K562 (cell line): ENCODE results near the gene NT5C3B. TPM values are rescaled to one million over a fixed set of nuclear protein-coding genes. Genes with fewer than 3 reads are reported as not detected.

Source experiments
- CBFB ChIP-seq: sonication (generic); formaldehyde crosslinking; IDR thresholded peaks from 2 replicates; pipeline ENCODE4 v1.4.0; 2020; ENCODE audit warnings: mild to moderate bottlenecking, missing genetic modification reagents
- GABPB1 ChIP-seq: sonication (generic); formaldehyde crosslinking; IDR thresholded peaks from 2 replicates; pipeline ENCODE4 v1.8.0; 2022; ENCODE audit warnings: mild to moderate bottlenecking, missing genetic modification reagents
- KDM1A ChIP-seq, 2 experiments: fragments of 450-650 bp; IDR thresholded peaks; 2 replicates each; pipeline ENCODE4 v1.6.1; 2016; ENCODE audit warnings: mild to moderate bottlenecking in 2 of 2
- MEF2A ChIP-seq: IDR thresholded peaks from 2 replicates; pipeline ENCODE4 v1.6.1; 2011; ENCODE audit warnings: low read depth, mild to moderate bottlenecking, low read length, moderate library complexity; ENCODE audit not compliant: control insufficient read depth
- NBN ChIP-seq: fragments of 450-650 bp; IDR thresholded peaks from 2 replicates; pipeline ENCODE4 v1.6.1; 2016; ENCODE audit warnings: low read depth, mild to moderate bottlenecking
- POU5F1 ChIP-seq: fragments of 150-350 bp; IDR thresholded peaks from 2 replicates; pipeline ENCODE4 v1.6.1; 2014; ENCODE audit warnings: borderline replicate concordance, low read length, low read depth, mild to moderate bottlenecking; ENCODE audit not compliant: partially characterized antibody
- SMARCE1 ChIP-seq: fragments of 450-650 bp; IDR thresholded peaks from 2 replicates; pipeline ENCODE4 v1.7.1; 2016; ENCODE audit warnings: mild to moderate bottlenecking
- SREBF2 ChIP-seq: sonication (generic); formaldehyde crosslinking; IDR thresholded peaks from 2 replicates; pipeline ENCODE4 v1.4.0; 2020; ENCODE audit warnings: mild to moderate bottlenecking, missing genetic modification reagents
- TSC22D4 ChIP-seq: fragments of 450-650 bp; IDR thresholded peaks from 2 replicates; pipeline ENCODE4 v1.6.1; 2016; ENCODE audit warnings: missing genetic modification characterization, missing biosample characterization, control low read depth
- ZEB2 ChIP-seq: fragments of 450-650 bp; IDR thresholded peaks from 2 replicates; pipeline ENCODE4 v1.6.1; 2016
- ZNF212 ChIP-seq: fragments of 450-650 bp; formaldehyde crosslinking; IDR thresholded peaks from 2 replicates; pipeline ENCODE4 v1.4.0; 2020; ENCODE audit warnings: mild to moderate bottlenecking
- ZNF644 ChIP-seq: fragments of 200-800 bp; sonication (Bioruptor generic); IDR thresholded peaks from 2 replicates; pipeline ENCODE4 v1.6.1; 2016; ENCODE audit warnings: low read depth, missing genetic modification characterization, missing compliant biosample characterization
- polyA plus RNA-seq, 8 experiments: library from polyadenylated mRNA; depleted of rRNA in 4 of 8; stranded (reverse) in 5 of 8; unstranded in 3 of 8; fragments of >200 nt; fragmentation: Nextera tagmentation in 2 of 8; fragmentation: Illumina TruSeq in 1 of 8; extraction: Ambion mirVana in 2 of 8; extraction: Trizol in 1 of 8; gene quantifications; 2 replicates each; pipeline versions ENCODE4 v1.2.1 to v1.2.3, GENCODE V29; 2011 to 2014; ENCODE audit warnings: inconsistent platforms in 1 of 8, missing spikeins in 1 of 8
- total RNA-seq, 7 experiments: library from RNA; depleted of rRNA in 6 of 7; stranded (reverse); fragments of >200 nt in 6 of 7; fragmentation: Illumina TruSeq in 2 of 7; extraction: Trizol in 2 of 7; gene quantifications; 2 replicates each; pipeline versions ENCODE4 v1.2.1 to v1.2.3, GENCODE V29; 2011 to 2021; ENCODE audit warnings: low replicate concordance in 1 of 7
- TF ChIP-seq, protein P1 (sequence below): fragments of 250-450 bp; sonication (Bioruptor Pico); IDR thresholded peaks from 2 replicates; pipeline ENCODE4 v1.5.0; 2020; ENCODE audit warnings: mild to moderate bottlenecking, borderline replicate concordance
- TF ChIP-seq, protein P2 (sequence below), 2 experiments: fragments of 450-650 bp; IDR thresholded peaks; 2 replicates each; pipeline ENCODE4 v1.6.1; 2018; ENCODE audit warnings: mild to moderate bottlenecking in 2 of 2, low read depth in 1 of 2; ENCODE audit not compliant: partially characterized antibody in 2 of 2
- TF ChIP-seq, protein P3 (sequence below): fragments of 250-450 bp; sonication (Bioruptor Pico); IDR thresholded peaks from 2 replicates; pipeline ENCODE4 v1.4.0; 2020

Gene NT5C3B
- total and polyA plus RNA-seq, 9 of the 15 experiments (the other 6 are each of a cell fraction or from before 2014, with no cell fraction given) = 2.0 to 166 (median 85.0) TPM

DNA sequence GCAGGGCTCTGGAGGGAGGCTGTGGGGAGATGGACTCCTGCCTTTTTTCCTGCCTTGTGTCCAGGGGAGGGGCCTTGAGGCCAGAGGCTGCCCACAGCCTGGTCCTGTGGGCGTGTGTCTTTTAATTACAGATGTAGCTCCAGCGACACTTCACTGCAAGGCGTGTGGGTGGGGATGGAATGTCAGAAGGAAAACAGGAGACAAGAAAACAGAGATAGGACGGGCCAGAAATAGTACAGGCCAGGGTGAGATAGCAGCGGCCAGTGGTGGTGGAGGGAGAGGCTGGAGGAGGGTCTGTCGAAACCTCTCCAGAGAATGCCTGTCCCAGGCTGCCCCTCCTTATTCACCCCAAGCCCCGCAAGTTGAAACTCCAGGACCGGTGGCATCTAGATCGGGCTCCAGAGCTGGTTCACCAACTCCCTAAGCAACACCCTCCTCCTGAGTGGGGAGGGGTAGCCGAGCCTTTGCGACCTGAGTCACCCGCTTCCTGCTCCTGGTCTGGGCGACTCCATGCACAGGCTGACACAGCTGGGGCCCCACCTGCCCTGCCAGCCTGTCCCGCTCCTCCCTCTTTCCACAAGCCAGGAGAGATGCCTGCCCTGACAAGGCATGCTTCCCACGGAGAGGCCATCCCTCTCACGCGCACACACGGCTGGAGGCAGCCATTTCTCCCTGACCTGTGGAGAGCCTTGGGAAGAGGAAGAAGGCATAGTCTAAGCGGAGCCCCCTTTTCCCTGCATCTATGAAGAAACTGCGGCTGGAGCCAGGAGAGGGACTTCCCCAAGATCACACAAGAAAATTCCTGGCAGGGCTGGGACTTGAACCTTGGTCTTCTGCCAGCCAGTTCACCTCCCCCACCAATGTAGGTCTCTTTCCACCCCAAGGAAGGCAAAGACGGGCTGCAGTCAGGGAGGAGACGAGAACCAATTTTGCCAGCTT is 42.9 kb downstream of the NT5C3B start (continued):
- TF ChIP-seq, protein P1, sequence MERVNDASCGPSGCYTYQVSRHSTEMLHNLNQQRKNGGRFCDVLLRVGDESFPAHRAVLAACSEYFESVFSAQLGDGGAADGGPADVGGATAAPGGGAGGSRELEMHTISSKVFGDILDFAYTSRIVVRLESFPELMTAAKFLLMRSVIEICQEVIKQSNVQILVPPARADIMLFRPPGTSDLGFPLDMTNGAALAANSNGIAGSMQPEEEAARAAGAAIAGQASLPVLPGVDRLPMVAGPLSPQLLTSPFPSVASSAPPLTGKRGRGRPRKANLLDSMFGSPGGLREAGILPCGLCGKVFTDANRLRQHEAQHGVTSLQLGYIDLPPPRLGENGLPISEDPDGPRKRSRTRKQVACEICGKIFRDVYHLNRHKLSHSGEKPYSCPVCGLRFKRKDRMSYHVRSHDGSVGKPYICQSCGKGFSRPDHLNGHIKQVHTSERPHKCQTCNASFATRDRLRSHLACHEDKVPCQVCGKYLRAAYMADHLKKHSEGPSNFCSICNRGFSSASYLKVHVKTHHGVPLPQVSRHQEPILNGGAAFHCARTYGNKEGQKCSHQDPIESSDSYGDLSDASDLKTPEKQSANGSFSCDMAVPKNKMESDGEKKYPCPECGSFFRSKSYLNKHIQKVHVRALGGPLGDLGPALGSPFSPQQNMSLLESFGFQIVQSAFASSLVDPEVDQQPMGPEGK = no peak
- TF ChIP-seq, protein P2, sequence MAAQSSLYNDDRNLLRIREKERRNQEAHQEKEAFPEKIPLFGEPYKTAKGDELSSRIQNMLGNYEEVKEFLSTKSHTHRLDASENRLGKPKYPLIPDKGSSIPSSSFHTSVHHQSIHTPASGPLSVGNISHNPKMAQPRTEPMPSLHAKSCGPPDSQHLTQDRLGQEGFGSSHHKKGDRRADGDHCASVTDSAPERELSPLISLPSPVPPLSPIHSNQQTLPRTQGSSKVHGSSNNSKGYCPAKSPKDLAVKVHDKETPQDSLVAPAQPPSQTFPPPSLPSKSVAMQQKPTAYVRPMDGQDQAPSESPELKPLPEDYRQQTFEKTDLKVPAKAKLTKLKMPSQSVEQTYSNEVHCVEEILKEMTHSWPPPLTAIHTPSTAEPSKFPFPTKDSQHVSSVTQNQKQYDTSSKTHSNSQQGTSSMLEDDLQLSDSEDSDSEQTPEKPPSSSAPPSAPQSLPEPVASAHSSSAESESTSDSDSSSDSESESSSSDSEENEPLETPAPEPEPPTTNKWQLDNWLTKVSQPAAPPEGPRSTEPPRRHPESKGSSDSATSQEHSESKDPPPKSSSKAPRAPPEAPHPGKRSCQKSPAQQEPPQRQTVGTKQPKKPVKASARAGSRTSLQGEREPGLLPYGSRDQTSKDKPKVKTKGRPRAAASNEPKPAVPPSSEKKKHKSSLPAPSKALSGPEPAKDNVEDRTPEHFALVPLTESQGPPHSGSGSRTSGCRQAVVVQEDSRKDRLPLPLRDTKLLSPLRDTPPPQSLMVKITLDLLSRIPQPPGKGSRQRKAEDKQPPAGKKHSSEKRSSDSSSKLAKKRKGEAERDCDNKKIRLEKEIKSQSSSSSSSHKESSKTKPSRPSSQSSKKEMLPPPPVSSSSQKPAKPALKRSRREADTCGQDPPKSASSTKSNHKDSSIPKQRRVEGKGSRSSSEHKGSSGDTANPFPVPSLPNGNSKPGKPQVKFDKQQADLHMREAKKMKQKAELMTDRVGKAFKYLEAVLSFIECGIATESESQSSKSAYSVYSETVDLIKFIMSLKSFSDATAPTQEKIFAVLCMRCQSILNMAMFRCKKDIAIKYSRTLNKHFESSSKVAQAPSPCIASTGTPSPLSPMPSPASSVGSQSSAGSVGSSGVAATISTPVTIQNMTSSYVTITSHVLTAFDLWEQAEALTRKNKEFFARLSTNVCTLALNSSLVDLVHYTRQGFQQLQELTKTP (IDR thresholded peaks at IDR 0.05; ENCODE audit: low read depth in 1 of 2, partially characterized antibody in 2 of 2) = peak in 1 of 2 experiments; percentile 39
- TF ChIP-seq ZNF212 (CRISPR knock-in tag) (no peak), POU5F1 (no peak), GABPB1 (CRISPR knock-in tag) (no peak), SMARCE1 (peak; percentile 58), ZEB2 (peak; percentile 35; the same call in 1 of the 2 replicates), ZNF644 (peak; percentile 76), MEF2A (peak; percentile 96), NBN (peak; percentile 62), KDM1A (IDR thresholded peaks at IDR 0.05) (peak in 1 of 2 experiments; percentile 5; a peak in 1 of 4 replicates), SREBF2 (CRISPR knock-in tag) (0 out of 2 replicates have a peak, but pooled peaks have one; percentile 37), CBFB (CRISPR knock-in tag) (0 out of 2 replicates have a peak, but pooled peaks have one; percentile 34), TSC22D4 (tag) (no peak)
- TF ChIP-seq, protein P3, sequence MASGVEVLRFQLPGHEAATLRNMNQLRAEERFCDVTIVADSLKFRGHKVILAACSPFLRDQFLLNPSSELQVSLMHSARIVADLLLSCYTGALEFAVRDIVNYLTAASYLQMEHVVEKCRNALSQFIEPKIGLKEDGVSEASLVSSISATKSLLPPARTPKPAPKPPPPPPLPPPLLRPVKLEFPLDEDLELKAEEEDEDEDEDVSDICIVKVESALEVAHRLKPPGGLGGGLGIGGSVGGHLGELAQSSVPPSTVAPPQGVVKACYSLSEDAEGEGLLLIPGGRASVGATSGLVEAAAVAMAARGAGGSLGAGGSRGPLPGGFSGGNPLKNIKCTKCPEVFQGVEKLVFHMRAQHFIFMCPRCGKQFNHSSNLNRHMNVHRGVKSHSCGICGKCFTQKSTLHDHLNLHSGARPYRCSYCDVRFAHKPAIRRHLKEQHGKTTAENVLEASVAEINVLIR = no peak
